NCI-H2029 (cell line): ENCODE measurements around the gene AGAP1.

Experiments used
- DNase-seq: peaks from one replicate; lab custom pipeline; 2025; lab: John Stamatoyannopoulos, UW

Gene AGAP1

GRCh38 chr2:236101311-236101950 lies 607.6 kb downstream of the AGAP1 start:
- no peak for DNase-seq

DNA sequence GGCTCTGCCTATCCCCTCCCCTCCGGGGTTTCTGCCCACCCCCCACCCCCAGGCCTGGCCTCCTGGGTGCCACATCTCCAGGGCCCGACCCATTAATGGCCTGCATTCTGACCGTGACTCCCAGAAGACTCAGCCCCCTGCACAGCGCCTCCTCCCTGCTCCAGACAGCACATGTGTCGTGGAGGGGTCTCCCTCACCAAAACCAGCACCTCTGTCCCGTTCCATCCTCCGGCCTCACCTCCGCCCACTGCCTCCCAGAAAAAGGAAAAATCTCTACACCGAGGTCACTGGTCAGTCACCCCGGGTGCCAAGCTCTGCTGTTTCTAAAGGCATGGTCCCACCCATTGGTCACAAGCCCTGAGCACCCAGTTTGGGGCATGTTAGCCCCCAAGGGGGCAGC lies 609.1 kb downstream of the AGAP1 start:
- no peak for DNase-seq

GRCh38 chr2:236103981-236104380 lies 610.1 kb downstream of the AGAP1 start:
- no peak for DNase-seq

GRCh38 chr2:236105955-236106607 lies 612.2 kb downstream of the AGAP1 start:
- no peak for DNase-seq

DNA sequence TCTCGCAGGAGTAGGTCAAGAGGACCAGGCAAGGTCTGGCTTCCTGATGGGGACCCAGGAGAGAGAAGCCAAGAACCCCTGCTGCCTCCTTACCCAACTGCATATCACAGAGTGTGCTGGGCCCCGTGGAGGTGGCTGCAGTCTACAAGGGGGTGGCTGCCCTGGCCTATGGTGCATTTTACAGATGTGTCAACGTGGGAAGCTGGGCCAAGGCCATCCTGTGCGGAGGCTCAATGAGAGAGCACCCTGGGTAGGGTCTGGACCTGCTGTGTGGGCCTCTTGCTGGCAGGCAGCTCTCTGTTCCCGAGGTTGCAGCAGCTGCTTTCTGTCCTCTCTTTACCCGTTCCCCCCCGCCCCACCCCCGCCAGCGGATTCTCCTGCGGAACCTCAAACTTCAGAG lies 612.9 kb downstream of the AGAP1 start:
- DNase-seq: no peak

DNA sequence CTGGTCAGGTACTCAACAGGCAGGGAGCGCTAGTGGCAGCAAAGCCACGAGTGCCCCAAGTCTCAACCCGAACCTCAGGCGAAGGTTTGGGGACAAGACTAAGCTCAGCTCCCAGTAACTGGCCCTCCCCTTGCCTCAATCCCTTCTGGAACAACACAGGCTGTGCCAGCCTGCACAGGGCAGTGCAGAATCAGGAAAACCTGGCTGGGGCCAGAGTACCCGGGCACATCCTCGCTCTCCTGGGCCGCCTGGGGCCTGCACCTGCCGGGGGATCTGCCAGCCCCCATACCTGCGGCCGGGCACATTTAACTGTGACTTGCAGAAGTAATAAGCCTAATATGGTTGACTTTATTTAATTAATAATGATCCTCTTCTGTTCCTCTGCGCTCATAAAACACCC lies 613.7 kb downstream of the AGAP1 start:
- DNase-seq: no peak

DNA sequence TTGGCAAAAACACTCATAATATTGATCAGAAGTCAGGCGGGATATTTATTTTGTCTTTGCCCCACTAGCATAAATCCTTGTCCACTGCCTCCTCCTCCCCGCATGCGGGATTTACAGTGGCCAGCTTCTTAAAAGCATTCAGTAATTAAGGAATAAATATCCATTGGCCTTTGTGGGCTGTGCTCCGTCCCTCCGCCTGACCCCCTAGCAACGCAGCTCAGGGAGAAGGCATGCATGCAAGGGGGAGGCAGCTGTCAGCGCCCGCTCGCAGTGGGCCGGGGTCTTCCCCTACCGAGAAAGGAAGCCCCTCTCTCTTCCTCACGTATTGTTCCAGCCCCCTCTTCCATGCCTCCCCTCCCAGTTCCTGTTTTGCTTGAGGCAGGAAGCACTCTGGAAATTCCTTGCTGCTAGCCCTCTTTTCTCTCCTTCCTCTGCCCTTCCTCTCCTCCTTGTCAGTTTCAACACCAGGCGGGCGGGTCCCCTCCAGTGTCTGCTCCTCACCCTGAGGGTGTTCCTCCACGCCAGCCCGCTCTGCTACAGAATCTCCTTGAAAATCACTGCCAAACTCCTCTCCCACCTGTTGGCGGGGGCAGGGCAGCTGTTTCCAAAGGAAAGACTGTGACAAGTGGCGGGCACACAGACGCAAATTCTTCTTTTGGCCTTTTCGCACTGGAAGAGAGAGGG lies 614.2 kb downstream of the AGAP1 start:
- DNase-seq: no peak

DNA sequence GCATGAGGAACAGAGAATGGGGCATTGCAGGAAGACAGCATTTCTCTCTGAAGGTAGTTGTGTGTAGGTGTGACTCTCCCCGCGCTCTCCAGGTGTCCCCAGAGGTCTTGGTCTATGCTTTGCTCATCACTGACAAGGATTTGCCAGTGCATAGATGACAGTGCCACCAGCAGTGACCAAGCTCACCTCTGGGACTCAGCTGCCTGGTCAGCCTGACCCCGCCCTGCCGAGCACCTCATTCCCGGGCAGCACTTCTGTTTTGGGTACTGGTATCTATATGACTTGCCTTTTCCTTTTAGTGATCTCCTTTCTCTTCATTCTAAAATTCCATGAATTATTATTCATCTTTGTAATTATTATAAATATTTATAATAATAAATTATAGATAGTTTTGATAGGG lies 615.2 kb downstream of the AGAP1 start:
- no peak for DNase-seq

DNA sequence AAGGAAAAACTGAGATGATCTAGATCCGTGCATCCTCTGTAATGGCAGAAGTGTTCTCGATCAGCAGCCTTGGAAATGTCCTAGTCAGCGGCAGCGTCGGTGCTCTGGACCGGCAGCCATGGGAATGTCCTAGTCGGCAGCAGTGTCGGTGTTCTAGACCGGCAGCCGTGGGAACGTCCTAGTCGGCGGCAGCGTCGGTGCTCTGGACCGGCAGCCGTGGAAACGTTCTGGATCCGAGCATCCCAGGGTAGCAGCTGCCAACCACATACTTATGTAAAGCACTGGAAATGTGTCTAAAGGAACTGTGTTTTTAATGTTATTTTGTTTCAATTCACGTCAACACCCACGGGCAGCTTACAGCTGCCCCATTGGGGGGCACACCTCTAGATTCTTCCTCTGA lies 615.6 kb downstream of the AGAP1 start:
- DNase-seq: no peak

GRCh38 chr2:236112466-236112865 lies 618.6 kb downstream of the AGAP1 start:
- DNase-seq: no peak

DNA sequence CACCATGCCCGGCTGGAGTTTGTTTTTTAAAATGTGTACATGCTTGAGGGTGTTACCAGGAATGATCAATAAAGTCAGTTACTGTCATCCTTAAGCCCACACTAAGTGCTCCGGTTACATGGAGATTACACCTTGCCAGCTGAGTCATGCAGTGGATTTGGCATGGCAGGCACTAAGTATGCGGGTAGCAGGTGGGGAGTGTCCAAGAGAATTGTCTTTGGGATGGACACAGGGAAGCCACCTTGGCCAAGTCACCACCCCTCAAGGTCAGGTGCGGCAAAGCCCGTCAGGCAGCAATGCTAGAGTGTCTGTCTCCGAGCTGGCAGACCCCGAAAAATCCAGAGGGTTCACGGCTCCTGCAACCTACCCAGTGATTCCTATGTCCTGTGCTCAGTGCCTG lies 619.6 kb downstream of the AGAP1 start:
- peak; percentile 12 for DNase-seq

DNA sequence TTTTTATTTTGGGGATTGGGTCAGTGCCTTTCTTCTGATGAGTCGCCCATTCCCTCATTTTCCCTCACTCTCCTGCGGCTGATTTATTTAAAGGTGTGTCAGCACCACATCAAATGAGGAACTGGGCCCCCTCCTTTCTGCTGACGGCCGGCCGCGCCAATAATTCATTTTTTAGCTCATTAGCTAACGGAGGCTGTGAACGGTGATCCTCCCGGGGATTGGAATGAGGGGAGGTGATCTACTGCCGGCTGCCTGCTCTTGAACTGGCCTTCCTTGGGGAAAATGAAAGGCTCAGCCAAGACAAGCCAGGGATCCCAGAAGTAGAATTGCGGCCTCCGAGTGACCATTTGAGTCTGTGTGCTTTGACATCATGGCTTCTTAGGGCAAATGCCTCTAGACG lies 620.1 kb downstream of the AGAP1 start:
- DNase-seq: no peak

DNA sequence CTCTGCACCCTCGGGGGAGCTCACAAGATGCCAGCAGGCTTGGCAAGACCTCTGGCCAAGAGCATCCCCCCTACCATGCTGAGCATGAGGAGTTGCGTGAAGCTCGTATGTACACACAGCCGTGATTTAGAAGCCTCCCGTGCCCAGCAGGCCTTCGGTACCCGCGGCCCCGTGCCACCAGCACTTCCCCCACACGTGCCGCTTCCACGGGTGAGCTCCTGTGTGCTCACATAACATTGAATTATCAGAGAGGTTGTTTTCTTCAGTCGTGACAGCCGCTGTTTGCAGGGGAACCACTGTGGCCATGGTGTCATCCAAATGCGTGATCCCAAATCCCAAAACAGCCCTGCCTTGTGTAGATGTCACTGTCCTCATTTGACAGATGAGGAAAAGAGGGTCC lies 621.1 kb downstream of the AGAP1 start:
- no peak for DNase-seq

GRCh38 chr2:236117401-236117800 lies 623.6 kb downstream of the AGAP1 start:
- DNase-seq: no peak

- DNase-seq: peak; percentile 67
Observed at GRCh38 chr2:236117861-236118269, 624.0 kb downstream of the AGAP1 start.

DNA sequence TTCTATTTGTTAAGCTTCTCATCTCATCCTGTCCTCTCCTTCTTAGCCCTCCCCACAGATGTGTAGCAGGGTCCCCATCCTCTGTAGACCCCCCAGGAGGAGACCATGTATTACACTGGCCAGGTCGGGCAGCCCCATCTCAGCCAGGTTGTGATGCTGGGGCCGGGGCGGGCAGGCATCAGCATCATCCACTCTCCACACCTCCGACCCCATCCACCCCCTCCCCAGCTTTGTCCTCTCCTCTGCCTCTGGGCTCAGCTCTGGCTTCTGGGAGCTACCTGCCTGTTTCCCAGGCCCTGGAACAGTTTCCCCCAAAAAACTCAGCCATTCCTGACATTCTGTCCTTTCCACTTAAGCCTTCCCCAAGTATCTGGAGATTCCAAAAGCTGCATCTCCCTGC lies 625.2 kb downstream of the AGAP1 start:
- DNase-seq: no peak

DNA sequence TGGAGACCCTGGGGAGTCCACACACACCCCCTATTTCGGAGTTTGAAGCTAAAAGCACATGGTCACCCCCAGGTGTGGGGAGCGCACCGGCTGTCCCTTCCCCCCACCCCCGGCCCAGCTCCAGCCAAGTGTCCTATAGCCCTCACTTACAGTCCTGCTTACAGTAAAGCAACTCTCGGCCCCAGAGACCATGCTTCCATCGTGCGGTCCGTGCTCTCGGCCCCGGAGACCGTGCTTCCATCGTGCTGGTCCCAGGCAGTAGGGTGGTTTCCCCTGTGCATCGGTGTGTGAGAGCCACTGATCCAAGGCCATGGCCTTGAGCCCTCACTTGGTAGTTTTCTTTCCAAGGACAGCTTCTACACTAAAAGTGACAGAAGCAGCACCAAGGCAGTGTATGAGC lies 625.6 kb downstream of the AGAP1 start:
- no peak for DNase-seq

GRCh38 chr2:236120141-236120601 lies 626.3 kb downstream of the AGAP1 start:
- DNase-seq: peak; percentile 81

GRCh38 chr2:236120829-236121228 lies 627.0 kb downstream of the AGAP1 start:
- DNase-seq: no peak

GRCh38 chr2:236121546-236121945 lies 627.7 kb downstream of the AGAP1 start:
- no peak for DNase-seq

GRCh38 chr2:236122236-236122635 lies 628.4 kb downstream of the AGAP1 start:
- DNase-seq: no peak

GRCh38 chr2:236123716-236124115 lies 629.9 kb downstream of the AGAP1 start:
- no peak for DNase-seq

DNA sequence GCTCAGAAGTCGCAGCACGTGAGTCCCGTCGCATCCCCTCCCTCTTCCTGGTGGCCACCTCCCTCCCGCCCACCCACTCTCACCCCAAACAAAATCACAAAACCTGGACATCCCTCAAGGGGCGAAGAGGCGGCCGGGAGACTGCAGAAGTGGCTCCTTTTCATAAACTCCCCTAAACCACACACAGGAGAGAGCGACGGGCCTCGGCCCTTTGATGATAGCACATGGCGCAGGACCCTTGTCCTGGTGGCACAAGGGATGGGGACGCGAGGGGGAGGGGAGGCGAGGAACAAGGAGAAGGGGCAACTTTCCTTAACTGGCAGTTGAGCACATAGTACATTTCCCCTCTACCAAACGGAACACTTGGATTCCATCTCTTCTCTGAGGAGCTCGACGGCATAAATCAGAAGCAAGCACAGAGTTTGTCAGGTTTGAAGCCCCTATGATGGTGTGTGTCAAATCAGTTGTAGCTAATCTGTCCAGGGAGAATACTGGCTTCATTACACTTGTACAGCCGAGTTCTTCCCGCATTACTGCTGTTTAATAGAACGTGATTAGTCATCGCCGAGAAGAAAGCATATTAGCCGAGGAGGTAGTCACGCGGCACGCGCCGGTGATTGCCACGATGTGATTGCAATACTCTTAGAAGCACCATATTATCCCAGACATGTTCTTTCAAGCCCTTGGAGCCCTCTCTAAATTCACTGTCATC lies 630.5 kb downstream of the AGAP1 start:
- DNase-seq: no peak
